ENCODE data around the gene RNPS1.
A peak's percentile ranks its signal among the peaks of the same experiment; 100 is the strongest.

The RNPS1 gene

DNA sequence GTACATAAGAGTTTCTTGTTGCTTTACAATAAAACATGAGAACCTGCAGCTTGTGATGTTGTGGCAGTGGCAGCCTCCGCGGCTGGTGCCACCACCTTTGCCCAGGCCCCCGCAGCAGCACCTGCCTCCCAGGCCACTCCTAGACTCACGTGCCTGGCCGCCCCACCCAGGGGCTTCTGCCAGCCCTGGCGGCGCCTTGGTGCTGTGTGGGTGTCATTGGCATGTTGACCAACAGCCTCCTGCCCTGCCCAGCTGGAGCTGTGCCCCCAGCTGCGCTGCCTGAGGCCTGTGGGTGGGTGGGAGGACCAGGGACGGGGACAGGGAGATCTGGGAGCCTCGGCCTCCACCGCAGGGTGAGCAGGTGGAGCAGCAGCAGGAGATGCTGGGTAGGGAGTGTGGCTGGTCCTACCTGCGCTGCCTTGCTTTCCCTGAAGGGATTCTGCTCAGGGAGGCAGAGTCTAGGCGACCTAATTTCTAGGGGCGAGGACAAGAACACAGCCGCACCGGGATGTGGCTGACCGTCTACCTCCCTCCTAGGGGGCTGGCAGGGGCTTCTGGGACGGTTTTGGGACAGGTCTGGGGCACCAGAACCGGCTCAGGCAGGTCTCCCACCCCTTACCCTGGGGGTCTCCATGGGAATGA, 32.1 kb downstream of the RNPS1 start:
- DNase-seq (ENCODE audit: low read depth in 2 of 2): no peak

DNA sequence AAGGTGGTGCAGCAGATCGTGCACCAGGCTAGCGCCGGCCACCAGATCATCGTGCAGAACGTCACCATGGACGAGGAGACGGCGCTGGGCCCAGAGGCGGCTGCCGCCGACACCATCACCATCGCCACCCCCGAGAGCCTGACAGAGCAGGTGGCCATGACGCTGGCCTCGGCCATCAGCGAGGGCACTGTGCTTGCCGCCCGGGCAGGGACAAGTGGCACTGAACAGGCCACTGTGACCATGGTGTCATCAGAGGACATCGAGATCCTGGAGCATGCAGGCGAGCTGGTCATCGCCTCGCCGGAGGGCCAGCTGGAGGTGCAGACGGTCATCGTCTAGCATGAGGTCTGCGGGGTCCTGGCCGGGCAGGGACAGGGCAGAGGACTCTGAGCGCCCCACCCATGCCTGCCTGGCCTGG, 32.7 kb downstream of the RNPS1 start:
- no peak for DNase-seq (ENCODE audit: low read depth in 2 of 2)

DNA sequence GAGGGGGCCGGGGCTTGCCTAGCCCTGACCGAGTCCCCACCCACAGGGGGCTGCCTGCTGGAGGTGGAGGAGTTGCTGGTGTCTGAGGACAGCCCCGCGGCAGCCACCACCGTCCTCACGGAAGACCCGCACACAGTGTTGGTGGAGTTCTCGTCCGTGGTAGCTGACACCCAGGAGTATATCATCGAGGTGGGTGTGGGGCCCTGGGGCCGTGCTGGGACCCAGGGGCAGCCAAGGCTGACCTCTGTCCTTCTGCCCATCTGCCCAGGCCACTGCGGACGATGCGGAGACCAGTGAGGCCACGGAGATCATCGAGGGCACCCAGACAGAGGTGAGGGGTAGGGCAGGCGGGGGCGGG, 33.1 kb downstream of the RNPS1 start:
- no peak for DNase-seq (ENCODE audit: low read depth in 2 of 2)

- DNase-seq (ENCODE audit: low read depth in 2 of 2): no peak
Observed at GRCh38 chr16:2233872-2234812, 33.8 kb downstream of the RNPS1 start.

- no peak for DNase-seq (ENCODE audit: low read depth in 2 of 2)
Observed at GRCh38 chr16:2233046-2233775, 34.7 kb downstream of the RNPS1 start.

DNA sequence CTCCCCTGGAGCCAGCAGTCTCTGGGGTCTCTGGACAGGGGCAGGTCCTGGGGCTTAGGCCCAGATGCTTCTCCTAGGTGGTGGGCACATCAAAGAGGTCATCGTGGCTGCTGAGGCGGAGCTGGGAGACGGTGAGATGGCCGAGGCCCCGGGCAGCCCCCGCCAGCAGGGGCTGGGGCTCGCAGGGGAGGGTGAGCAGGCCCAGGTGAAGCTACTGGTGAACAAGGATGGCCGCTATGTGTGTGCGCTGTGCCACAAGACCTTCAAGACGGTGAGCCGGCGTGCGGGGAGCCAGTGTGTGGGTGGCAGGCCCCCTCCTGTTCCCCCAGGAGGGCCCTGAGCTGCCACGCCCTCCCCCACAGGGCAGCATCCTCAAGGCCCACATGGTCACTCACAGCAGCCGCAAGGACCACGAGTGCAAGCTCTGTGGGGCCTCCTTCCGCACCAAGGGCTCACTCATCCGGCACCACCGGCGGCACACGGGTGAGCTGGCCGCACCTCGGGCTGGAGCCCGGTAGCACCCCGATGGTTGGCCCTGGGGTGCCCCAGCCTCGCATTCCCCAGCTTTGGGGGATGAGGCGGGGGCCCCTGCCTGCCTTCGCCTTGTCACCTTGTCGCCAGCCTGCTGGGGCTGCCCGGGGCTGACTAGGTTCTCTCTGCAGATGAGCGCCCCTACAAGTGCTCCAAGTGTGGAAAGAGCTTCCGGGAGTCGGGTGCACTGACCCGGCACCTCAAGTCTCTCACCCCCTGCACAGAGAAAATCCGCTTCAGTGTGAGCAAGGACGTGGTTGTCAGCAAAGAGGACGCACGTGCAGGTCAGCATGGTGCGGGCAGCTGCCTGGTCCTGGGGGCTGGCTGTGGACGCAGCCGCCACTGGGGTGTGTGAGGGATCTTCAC, 35.6 kb downstream of the RNPS1 start:
- no peak for DNase-seq (ENCODE audit: low read depth in 2 of 2)

- DNase-seq (ENCODE audit: low read depth in 2 of 2): no peak
Observed at GRCh38 chr16:2231016-2231931, 36.7 kb downstream of the RNPS1 start.

DNA sequence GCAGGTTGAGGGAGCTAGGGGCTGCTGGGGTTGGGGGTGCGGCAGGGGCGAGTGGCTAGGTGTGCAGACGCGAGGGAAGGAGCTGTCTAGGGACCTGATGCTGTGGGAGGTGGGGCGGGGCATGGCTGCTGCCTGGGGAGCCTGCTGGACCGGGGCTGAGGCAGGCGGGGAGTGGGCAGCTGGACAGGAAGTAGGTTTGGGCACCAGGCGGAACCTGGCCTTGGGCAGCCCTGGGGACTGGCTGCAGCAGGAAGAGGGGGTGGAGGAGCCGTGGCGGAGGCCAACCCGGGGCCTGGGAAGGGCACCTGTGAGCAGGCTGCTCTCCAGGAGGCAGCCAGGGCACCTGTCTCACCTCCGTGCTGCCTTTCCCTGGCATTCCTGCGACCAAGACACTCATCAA, 37.5 kb downstream of the RNPS1 start:
- no peak for DNase-seq (ENCODE audit: low read depth in 2 of 2)

- DNase-seq (ENCODE audit: low read depth in 2 of 2): no peak
Observed at GRCh38 chr16:2229632-2230250, 38.2 kb downstream of the RNPS1 start.

- no peak for DNase-seq (ENCODE audit: low read depth in 2 of 2)
Observed at GRCh38 chr16:2229091-2229490, 38.8 kb downstream of the RNPS1 start.

DNA sequence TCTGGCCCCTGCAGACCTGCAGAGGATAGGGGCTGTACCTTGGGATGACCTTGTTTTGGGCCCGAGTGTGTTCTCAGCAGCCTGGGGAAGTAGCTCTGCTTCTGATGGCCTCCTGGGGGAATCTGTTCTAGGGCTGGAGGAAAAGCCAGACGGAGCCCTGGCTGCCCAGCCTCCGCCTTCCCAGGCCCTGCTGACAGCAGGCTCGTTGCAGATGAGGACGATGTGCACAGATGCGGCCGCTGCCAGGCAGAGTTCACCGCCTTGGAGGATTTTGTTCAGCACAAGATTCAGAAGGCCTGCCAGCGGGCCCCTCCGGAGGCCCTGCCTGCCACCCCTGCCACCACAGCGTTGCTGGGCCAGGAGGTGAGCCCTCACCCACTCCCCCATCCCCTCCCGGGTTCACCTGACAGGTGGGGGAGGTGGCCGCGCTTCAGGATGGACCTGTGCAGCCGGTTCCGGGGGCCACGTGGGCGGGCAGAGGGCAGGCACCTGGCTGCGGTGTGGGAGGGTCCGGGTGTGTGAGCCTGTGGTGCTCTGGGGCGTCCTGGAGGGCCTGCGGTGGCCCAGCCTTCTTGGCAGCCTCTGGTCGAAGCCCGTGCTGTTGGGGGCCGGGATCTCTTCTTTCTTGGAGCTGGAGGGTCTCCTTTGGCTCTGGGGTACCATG, 39.6 kb downstream of the RNPS1 start:
- DNase-seq (ENCODE audit: low read depth in 2 of 2): no peak

GRCh38 chr16:2226918-2227317, 41.0 kb downstream of the RNPS1 start:
- no peak for DNase-seq (ENCODE audit: low read depth in 2 of 2)

GRCh38 chr16:2226245-2226793, 41.6 kb downstream of the RNPS1 start:
- DNase-seq (ENCODE audit: low read depth in 2 of 2): no peak

DNA sequence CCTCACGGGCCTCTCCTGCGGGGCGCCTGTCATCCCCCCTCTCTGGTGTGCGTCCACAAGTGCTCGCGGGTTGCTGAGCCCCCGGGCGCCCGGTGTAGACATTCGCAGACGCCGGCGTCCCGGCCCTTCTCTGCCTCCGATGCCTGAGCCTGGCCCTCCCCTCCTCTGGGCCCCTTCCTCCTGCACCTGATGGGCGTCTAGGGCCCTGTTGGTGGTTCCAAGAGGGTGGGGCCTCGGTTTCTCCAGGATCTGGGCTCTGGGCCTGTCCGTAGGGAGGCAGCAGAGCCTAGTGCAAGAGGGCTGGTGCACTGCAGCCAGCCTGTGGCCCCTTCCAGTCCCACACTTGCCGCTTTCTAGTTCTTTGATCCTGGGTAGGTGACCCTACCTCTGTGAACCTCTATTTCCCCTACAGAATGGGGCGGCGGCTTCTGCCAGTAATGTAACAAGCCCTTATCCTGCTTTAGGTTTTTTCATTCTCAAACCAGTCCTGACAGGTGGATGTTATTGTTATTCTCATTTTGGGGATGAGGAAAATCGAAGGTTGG, 43.9 kb downstream of the RNPS1 start:
- DNase-seq (ENCODE audit: low read depth in 2 of 2): no peak

DNA sequence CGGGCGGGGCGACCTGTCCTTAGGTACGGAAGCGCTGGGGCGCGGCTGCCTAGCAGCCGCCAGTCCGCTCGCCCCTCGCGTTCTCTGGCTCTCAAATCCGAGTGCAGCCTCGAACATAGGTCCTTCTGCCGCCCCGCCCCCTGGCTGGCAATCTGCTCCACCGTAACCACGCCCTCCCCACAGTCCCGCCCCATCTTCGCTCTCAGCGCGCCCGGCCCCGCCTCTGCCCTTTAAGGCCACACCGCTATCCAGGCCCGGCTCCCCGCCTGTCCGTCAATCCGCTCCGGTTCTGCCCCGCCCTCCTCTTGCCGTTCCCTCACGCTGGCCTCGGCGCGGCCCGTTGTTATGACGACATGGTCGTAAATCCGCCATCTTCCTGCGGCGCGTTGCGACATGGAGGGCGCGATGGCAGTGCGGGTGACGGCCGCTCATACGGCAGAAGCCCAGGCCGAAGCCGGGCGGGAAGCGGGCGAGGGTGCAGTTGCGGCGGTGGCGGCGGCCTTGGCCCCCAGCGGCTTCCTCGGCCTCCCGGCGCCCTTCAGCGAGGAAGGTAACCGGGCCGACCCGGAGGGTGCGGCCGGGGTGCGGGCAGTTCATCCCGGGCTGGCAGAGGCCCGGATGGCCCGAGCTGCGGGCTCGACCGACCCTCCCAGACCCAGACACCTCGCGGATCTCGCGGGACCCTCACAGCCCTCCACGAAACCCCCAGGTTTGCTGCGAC, 44.5 kb downstream of the RNPS1 start, which contains the start of gene E4F1:
E4F1 (plus strand) TSS at position 371 of the 721 bp plus-strand sequence; CDS start at position 394, 23 bp downstream.
- DNase-seq (ENCODE audit: low read depth in 2 of 2): peak; percentile 100

- DNase-seq (ENCODE audit: low read depth in 2 of 2): no peak
Observed at GRCh38 chr16:2216330-2216729, 51.6 kb downstream of the RNPS1 start.

GRCh38 chr16:2214719-2214968, 53.3 kb downstream of the RNPS1 start, which contains the start of gene PGP:
Gene PGP (minus strand): TSS chr16:2214840. CDS start chr16:2214777, 63 bp downstream.
- no peak for DNase-seq (ENCODE audit: low read depth in 2 of 2)
